Measurements from ENCODE around the gene PPP1R13B. TPM values are rescaled to one million over a fixed set of nuclear protein-coding genes. Genes with fewer than 3 reads are reported as not detected.

PPP1R13B gene
- total RNA-seq, 2 experiments from 2014 or later, result 8.2 to 18.9 TPM

DNA sequence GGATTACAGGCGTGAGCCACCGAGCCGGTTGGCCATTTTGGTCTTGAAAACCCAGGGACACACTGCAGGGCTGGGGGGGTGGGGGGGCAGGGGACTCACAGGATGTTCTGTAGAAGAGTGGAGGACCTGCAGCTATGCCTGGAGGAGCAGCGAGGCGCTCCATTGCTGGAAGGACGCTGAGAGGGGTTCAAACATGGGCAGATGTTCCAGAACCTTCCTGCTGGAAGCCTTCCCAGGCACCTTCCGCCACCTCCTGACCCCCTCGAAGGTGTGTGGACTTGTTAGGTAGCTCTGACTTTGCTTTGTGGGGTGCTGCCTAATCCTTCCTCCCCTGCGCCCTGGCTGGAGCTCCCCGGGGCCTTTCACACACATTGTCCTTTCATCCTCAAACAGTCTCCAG lies 19.6 kb upstream of the PPP1R13B start:
- no peaks in the 10 kb centered on the region for H3K9me2 ChIP-seq (ENCODE audit: insufficient read depth, low read length)
- no TSS peak for BruUV-seq (replicated peaks)
- no peaks in the 10 kb centered on the region for H3K79me2 ChIP-seq (ENCODE audit: insufficient read depth, low read depth, low read length)
- no peak overlapping the region for H3K4me3 ChIP-seq (ENCODE audit: low read depth, low read length, poor library complexity, severe bottlenecking)
- ChIA-PET CTCF (ENCODE audit: unreplicated experiment) (no interaction called here), POLR2A (interaction anchor here (0.5 kb wide), 1 partner anchor 30 kb away, joined by 3 read pairs; no protein-coding TSS in a partner anchor)
- intact Hi-C loops (cut with micrococcal nuclease; ENCODE audit: unreplicated experiment), result no loop called here
- no peaks in the 10 kb centered on the region for H4K20me1 ChIP-seq (ENCODE audit: insufficient read depth, low read length)
- no peak overlapping the region for H3K4me2 ChIP-seq (ENCODE audit: low read length)
- DNase-seq (ENCODE audit: low spot score), result no peak
- TF ChIP-seq, protein P1, sequence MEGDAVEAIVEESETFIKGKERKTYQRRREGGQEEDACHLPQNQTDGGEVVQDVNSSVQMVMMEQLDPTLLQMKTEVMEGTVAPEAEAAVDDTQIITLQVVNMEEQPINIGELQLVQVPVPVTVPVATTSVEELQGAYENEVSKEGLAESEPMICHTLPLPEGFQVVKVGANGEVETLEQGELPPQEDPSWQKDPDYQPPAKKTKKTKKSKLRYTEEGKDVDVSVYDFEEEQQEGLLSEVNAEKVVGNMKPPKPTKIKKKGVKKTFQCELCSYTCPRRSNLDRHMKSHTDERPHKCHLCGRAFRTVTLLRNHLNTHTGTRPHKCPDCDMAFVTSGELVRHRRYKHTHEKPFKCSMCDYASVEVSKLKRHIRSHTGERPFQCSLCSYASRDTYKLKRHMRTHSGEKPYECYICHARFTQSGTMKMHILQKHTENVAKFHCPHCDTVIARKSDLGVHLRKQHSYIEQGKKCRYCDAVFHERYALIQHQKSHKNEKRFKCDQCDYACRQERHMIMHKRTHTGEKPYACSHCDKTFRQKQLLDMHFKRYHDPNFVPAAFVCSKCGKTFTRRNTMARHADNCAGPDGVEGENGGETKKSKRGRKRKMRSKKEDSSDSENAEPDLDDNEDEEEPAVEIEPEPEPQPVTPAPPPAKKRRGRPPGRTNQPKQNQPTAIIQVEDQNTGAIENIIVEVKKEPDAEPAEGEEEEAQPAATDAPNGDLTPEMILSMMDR (conservative IDR thresholded peaks at IDR 0.05; ENCODE audit: low read length), result no peak
- TF ChIP-seq EZH2phosphoT487 (IDR thresholded peaks at IDR 0.05; ENCODE audit: borderline replicate concordance, low read depth, low read length), result no peak
- peaks cover 6% of the 10 kb centered on the region for H3K4me1 ChIP-seq (ENCODE audit: insufficient read depth, low read length, poor library complexity, severe bottlenecking)
- H3K36me3 ChIP-seq (ENCODE audit: insufficient read depth, low read length), result no peaks in the 10 kb centered on the region
- no peaks in the 10 kb centered on the region for H3K9me3 ChIP-seq (ENCODE audit: low read length)
- no peak overlapping the region for H3K27ac ChIP-seq (ENCODE audit: low read depth, low read length, poor library complexity, severe bottlenecking)
- H2AFZ ChIP-seq (ENCODE audit: low read length), result no peak overlapping the region

DNA sequence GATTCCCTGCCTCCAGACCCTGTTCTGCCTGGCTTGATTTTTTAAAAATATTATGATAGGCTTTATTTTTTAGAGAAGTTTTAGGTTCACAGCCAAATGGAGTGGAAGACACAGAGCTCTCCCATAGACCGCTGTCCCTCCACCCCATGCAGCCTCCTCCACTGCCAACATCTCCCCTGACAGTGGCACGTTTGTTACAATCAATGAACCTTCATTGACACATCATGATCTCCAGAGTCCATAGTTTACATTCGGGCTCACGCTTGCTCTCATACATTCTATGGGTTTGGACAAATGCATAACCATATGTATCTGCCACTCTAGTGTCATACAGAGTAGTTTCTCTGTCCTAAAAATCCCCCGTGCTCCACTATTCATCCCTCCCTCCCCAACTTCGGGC lies 15.9 kb upstream of the PPP1R13B start:
- no peaks in the 10 kb centered on the region for H4K20me1 ChIP-seq (ENCODE audit: insufficient read depth, low read length)
- H3K4me2 ChIP-seq (ENCODE audit: low read length), result no peak overlapping the region
- CTCF ChIA-PET (ENCODE audit: unreplicated experiment), result no interaction called here
- BruUV-seq (replicated peaks), result no TSS peak
- no peak overlapping the region for H3K27ac ChIP-seq (ENCODE audit: low read depth, low read length, poor library complexity, severe bottlenecking)
- no peaks in the 10 kb centered on the region for H3K79me2 ChIP-seq (ENCODE audit: insufficient read depth, low read depth, low read length)
- no peak overlapping the region for H2AFZ ChIP-seq (ENCODE audit: low read length)
- no peak for DNase-seq (ENCODE audit: low spot score)
- no peaks in the 10 kb centered on the region for H3K4me1 ChIP-seq (ENCODE audit: insufficient read depth, low read length, poor library complexity, severe bottlenecking)
- POLR2A ChIA-PET, result no interaction called here
- intact Hi-C loops (cut with micrococcal nuclease; ENCODE audit: unreplicated experiment), result no loop called here
- no peak for TF ChIP-seq EZH2phosphoT487 (IDR thresholded peaks at IDR 0.05; ENCODE audit: borderline replicate concordance, low read depth, low read length)
- TF ChIP-seq, protein P1 (conservative IDR thresholded peaks at IDR 0.05; ENCODE audit: low read length), result no peak
- H3K4me3 ChIP-seq (ENCODE audit: low read depth, low read length, poor library complexity, severe bottlenecking), result no peak overlapping the region
- H3K9me3 ChIP-seq (ENCODE audit: low read length), result no peaks in the 10 kb centered on the region
- H3K36me3 ChIP-seq (ENCODE audit: insufficient read depth, low read length), result no peaks in the 10 kb centered on the region
- H3K9me2 ChIP-seq (ENCODE audit: insufficient read depth, low read length), result no peaks in the 10 kb centered on the region

DNA sequence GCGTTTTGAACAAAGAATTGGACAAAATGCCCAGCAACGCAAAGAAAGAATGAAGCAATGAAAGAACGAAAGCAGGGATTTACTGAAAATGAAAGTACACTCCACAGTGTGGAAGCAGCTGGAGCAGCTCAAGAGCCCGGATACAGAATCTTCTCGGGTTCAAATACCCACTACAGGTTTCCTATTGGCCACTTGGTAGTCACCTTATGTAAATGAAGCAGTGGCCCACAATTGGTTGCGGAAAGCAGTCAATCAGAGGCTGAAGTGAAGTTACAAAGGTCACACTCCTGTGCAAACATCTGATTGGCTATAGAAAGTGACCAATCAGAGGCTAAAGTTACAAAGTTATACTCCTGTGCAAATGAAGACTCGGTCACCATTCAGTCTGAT lies 15.0 kb upstream of the PPP1R13B start:
- Histone ChIP-seq H3K36me3 (ENCODE audit: insufficient read depth, low read length) (no peaks in the 10 kb centered on the region), H3K9me2 (ENCODE audit: insufficient read depth, low read length) (no peaks in the 10 kb centered on the region), H3K27ac (ENCODE audit: low read depth, low read length, poor library complexity, severe bottlenecking) (no peak overlapping the region), H3K4me3 (ENCODE audit: low read depth, low read length, poor library complexity, severe bottlenecking) (no peak overlapping the region), H3K9me3 (ENCODE audit: low read length) (no peaks in the 10 kb centered on the region), H4K20me1 (ENCODE audit: insufficient read depth, low read length) (no peaks in the 10 kb centered on the region), H3K79me2 (ENCODE audit: insufficient read depth, low read depth, low read length) (no peaks in the 10 kb centered on the region), H3K4me1 (ENCODE audit: insufficient read depth, low read length, poor library complexity, severe bottlenecking) (no peaks in the 10 kb centered on the region), H3K4me2 (ENCODE audit: low read length) (no peak overlapping the region), H2AFZ (ENCODE audit: low read length) (no peak overlapping the region)
- POLR2A ChIA-PET, result no interaction called here
- no TSS peak for BruUV-seq (replicated peaks)
- no peak for DNase-seq (ENCODE audit: low spot score)
- CTCF ChIA-PET (ENCODE audit: unreplicated experiment), result no interaction called here
- TF ChIP-seq EZH2phosphoT487 (IDR thresholded peaks at IDR 0.05; ENCODE audit: borderline replicate concordance, low read depth, low read length), result no peak
- TF ChIP-seq, protein P1 (conservative IDR thresholded peaks at IDR 0.05; ENCODE audit: low read length), result no peak
- intact Hi-C loops (cut with micrococcal nuclease; ENCODE audit: unreplicated experiment), result no loop called here
